SU-DHL-6 (cell line): ENCODE results near the gene NTNG1.

ENCODE experiments used
- H2AFZ ChIP-seq: fragments of 200-600 bp; sonication (generic); 2 replicates; pipeline ENCODE4 v1.6.1; 2014; ENCODE audit warnings: low read depth, mild to moderate bottlenecking, moderate library complexity, mixed read lengths, antibody characterized with exemption, low read length; ENCODE audit not compliant: severe bottlenecking
- H3F3A ChIP-seq: fragments of 200-600 bp; shearing (Covaris generic); 2 replicates; pipeline ENCODE4 v1.6.0; 2016; ENCODE audit warnings: antibody characterized with exemption, mild to moderate bottlenecking; ENCODE audit not compliant: insufficient read depth
- H3K27ac ChIP-seq: fragments of 200-600 bp; sonication (generic); 2 replicates; pipeline ENCODE4 v1.5.1; 2016; ENCODE audit warnings: low read depth, mild to moderate bottlenecking, low read length, moderate library complexity, mixed read lengths
- H3K27me3 ChIP-seq: fragments of 200-600 bp; sonication (generic), shearing (Covaris generic); 2 replicates; pipeline ENCODE4 v1.6.0; 2014; ENCODE audit warnings: mild to moderate bottlenecking, low read length
- H3K36me3 ChIP-seq: fragments of 200-600 bp; sonication (generic); 2 replicates; pipeline ENCODE4 v1.6.1; 2014; ENCODE audit warnings: mild to moderate bottlenecking, low read length, mixed read lengths
- H3K4me2 ChIP-seq: fragments of 300-600, 200-600 bp; shearing (Covaris generic), sonication (generic); 2 replicates; pipeline ENCODE4 v1.6.0; 2014; ENCODE audit warnings: low read length, low read depth, mild to moderate bottlenecking; ENCODE audit not compliant: poor library complexity, severe bottlenecking
- H3K4me3 ChIP-seq: fragments of 200-600 bp; sonication (generic); 2 replicates; pipeline ENCODE4 v1.5.1; 2014; ENCODE audit warnings: antibody characterized with exemption, low read length, mild to moderate bottlenecking, mixed read lengths; ENCODE audit not compliant: insufficient read depth, poor library complexity, severe bottlenecking
- H3K79me2 ChIP-seq: fragments of 200-600 bp; sonication (generic); 2 replicates; pipeline ENCODE4 v1.6.1; 2014; ENCODE audit warnings: mild to moderate bottlenecking, low read length, moderate library complexity; ENCODE audit not compliant: insufficient read depth
- H3K9ac ChIP-seq: fragments of 200-600 bp; sonication (generic); 2 replicates; pipeline ENCODE4 v1.7.0; 2014; ENCODE audit warnings: mild to moderate bottlenecking, low read length
- H3K9me2 ChIP-seq: fragments of 200-600 bp; sonication (generic); replicated peaks from 2 replicates; pipeline ENCODE4 v1.6.1; 2014; ENCODE audit warnings: low read length; ENCODE audit not compliant: insufficient read depth
- H3K9me3 ChIP-seq: fragments of 200-600 bp; sonication (generic); 2 replicates; pipeline ENCODE4 v1.6.1; 2014; ENCODE audit warnings: low read length, mixed read lengths; ENCODE audit not compliant: insufficient read depth
- H4K20me1 ChIP-seq: fragments of 200-600 bp; sonication (generic); 2 replicates; pipeline ENCODE4 v1.6.1; 2014; ENCODE audit warnings: low read depth, mild to moderate bottlenecking, antibody characterized with exemption, low read length, moderate library complexity, mixed read lengths
- CTCF ChIP-seq: fragments of 200-600 bp; sonication (generic); IDR thresholded peaks from one replicate; pipeline ENCODE4 v1.5.1; 2017; ENCODE audit warnings: antibody characterized with exemption, mild to moderate bottlenecking, low read length, moderate library complexity; ENCODE audit not compliant: insufficient read depth, poor library complexity, severe bottlenecking
- EZH2phosphoT487 ChIP-seq: fragments of 200-600 bp; sonication (generic), shearing (Covaris generic); conservative IDR thresholded peaks from 2 replicates; pipeline ENCODE4 v1.6.1; 2018; ENCODE audit warnings: mild to moderate bottlenecking, antibody characterized with exemption, low read length, moderate library complexity, mixed read lengths

The NTNG1 gene

DNA sequence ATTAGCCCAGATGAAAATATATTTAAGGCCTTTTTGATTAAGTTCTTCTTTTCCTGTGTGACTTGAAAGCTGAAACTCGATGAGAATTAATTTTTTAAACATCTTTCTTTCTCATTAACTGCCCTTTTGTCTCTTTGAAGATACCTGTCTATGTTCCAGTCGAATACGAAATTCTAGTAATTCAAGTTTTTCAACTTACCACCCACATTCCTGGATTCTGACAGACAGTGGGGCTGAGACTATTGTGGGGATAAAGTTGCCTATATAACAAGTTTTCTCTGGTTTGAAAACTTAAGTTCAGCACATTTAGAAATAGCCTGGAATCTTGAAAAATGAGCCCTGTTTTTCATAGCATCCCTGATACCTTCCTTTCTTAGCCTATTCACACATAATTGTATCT lies 114.6 kb downstream of the NTNG1 start:
- Histone ChIP-seq H4K20me1 (no peaks in the 10 kb centered on the region), H2AFZ (no peak overlapping the region), H3K79me2 (no peaks in the 10 kb centered on the region), H3K27me3 (no peaks in the 10 kb centered on the region), H3K27ac (no peak overlapping the region), H3K9me3 (no peaks in the 10 kb centered on the region), H3K4me3 (no peak overlapping the region), H3K4me2 (no peak overlapping the region), H3K9me2 (no peaks in the 10 kb centered on the region), H3K36me3 (no peaks in the 10 kb centered on the region), H3F3A (no peaks in the 10 kb centered on the region), H3K9ac (no peak overlapping the region)
- TF ChIP-seq EZH2phosphoT487 (no peak), CTCF (no peak)

GRCh38 chr1:107262467-107263286 lies 121.8 kb downstream of the NTNG1 start:
- Histone ChIP-seq H3K4me3 (no peak overlapping the region), H3K9ac (no peak overlapping the region), H3K27ac (no peak overlapping the region), H3K27me3 (no peaks in the 10 kb centered on the region), H3K79me2 (no peaks in the 10 kb centered on the region), H3K9me2 (no peaks in the 10 kb centered on the region), H4K20me1 (no peaks in the 10 kb centered on the region), H3K4me2 (no peak overlapping the region), H3K9me3 (no peaks in the 10 kb centered on the region), H2AFZ (no peak overlapping the region), H3K36me3 (no peaks in the 10 kb centered on the region), H3F3A (no peaks in the 10 kb centered on the region)
- no peak for TF ChIP-seq EZH2phosphoT487
- TF ChIP-seq CTCF = no peak

DNA sequence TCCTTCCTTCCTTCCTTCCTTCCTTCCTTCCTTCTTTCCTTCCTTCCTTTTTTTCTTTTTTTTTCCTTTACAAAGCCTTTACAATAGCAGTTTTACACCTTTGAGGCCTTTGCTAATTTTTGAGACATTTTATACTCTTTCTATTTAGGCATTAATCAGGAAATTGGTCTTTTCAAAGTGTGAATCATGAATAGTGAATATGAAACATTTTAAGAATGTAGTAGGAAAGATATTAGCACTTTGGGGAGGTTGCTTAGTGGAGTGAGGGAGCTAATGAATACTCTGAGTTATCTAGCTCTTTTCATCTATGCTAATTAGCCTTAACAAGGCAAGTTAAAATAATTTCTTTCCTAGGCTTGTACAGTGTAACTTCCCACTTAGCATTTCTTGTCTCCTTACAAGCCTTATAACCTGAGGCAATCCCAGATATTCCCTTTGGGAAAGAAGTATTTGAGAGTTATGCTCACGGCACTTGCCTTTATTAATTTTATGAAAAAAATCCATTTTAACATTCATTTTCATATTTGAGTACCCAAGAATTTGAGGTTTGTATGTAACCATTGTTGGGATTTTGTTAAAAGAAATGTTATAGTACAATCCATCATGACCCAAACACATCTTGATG lies 122.6 kb downstream of the NTNG1 start:
- Histone ChIP-seq H3K9ac (no peak overlapping the region), H3F3A (no peaks in the 10 kb centered on the region), H2AFZ (no peak overlapping the region), H3K4me3 (no peak overlapping the region), H3K79me2 (no peaks in the 10 kb centered on the region), H3K9me3 (no peaks in the 10 kb centered on the region), H3K27me3 (no peaks in the 10 kb centered on the region), H3K27ac (no peak overlapping the region), H4K20me1 (no peaks in the 10 kb centered on the region), H3K36me3 (no peaks in the 10 kb centered on the region), H3K4me2 (no peak overlapping the region), H3K9me2 (no peaks in the 10 kb centered on the region)
- no peak for TF ChIP-seq EZH2phosphoT487
- TF ChIP-seq CTCF = no peak
